Transverse colon (tissue), 3 donors: ENCODE results near the gene DLG5.

Experiments
- CTCF ChIP-seq, 5 experiments: fragments of 200-600 bp in 3 of 5; fragments of 450-650 bp in 2 of 5; sonication (generic) in 3 of 5; IDR thresholded peaks; 1 replicate in 2 of 5; 2 replicates in 3 of 5; pipeline ENCODE4 v1.5.1; 2016 to 2017; ENCODE audit warnings: antibody characterized with exemption in 5 of 5, inconsistent platforms in 3 of 5, mild to moderate bottlenecking in 2 of 5, moderate library complexity in 1 of 5
- EP300 ChIP-seq: sonication (generic); formaldehyde crosslinking; IDR thresholded peaks from one replicate; pipeline ENCODE4 v1.6.1; 2017; ENCODE audit warnings: antibody characterized with exemption, low read depth
- POLR2A ChIP-seq: fragments of 450-650 bp; IDR thresholded peaks from one replicate; pipeline ENCODE4 v1.6.1; 2016; ENCODE audit warnings: antibody characterized with exemption, mild to moderate bottlenecking, moderate library complexity

- no peak for TF ChIP-seq CTCF (IDR thresholded peaks at IDR 0.05)
- TF ChIP-seq EP300: no peak
- no peak for TF ChIP-seq POLR2A
Observed at GRCh38 chr10:77925410-77925794, 1.2 kb downstream of the DLG5 start.
